Heart left ventricle (tissue), 16 donors: ENCODE data around the gene SLC35G2. TPM values are rescaled to one million over a fixed set of nuclear protein-coding genes. Genes with fewer than 3 reads are reported as not detected.

Experiments used
- ATAC-seq, 4 donors: fragments of 200-7000 bp; cut with Tn5 transposase; one replicate each; pipeline ENCODE4 v1.9.1; 2020 to 2022; ENCODE audit warnings: moderate library complexity in 4 of 4, mild to moderate bottlenecking in 3 of 4, moderate number of reproducible peaks in 1 of 4
- DNase-seq, 5 donors: peaks; one replicate each; pipeline ENCODE4 v3.0.0-alpha.2; 2020
- H3K27ac ChIP-seq, 12 donors: fragments of 200-600 bp; sonication (generic) in 4 of 12; one replicate each; pipeline versions ENCODE4 v1.5.0 to v1.8.0; 2016 to 2022; ENCODE audit warnings: mild to moderate bottlenecking in 2 of 12
- H3K27me3 ChIP-seq, 9 donors: fragments of 200-600 bp; sonication (generic) in 2 of 9; one replicate each; pipeline versions ENCODE4 v1.5.1 to v1.8.0; 2016 to 2022; ENCODE audit warnings: mild to moderate bottlenecking in 3 of 9
- H3K36me3 ChIP-seq, 9 donors: fragments of 200-600 bp; sonication (generic) in 2 of 9; one replicate each; pipeline versions ENCODE4 v1.5.0 to v1.8.0; 2018 to 2022; ENCODE audit warnings: mild to moderate bottlenecking in 2 of 9
- H3K4me1 ChIP-seq, 12 donors: fragments of 200-600 bp; sonication (generic) in 4 of 12; one replicate each; pipeline versions ENCODE4 v1.5.0 to v1.8.0; 2016 to 2022; ENCODE audit warnings: mild to moderate bottlenecking in 3 of 12
- H3K4me3 ChIP-seq, 12 donors: fragments of 200-600 bp; sonication (generic) in 4 of 12; one replicate each; pipeline versions ENCODE4 v1.5.0 to v1.8.0; 2017 to 2022; ENCODE audit warnings: mild to moderate bottlenecking in 9 of 12, moderate library complexity in 4 of 12
- H3K9me3 ChIP-seq, 12 donors: fragments of 200-600 bp; sonication (generic) in 4 of 12; one replicate each; pipeline versions ENCODE4 v1.5.0 to v1.8.0; 2016 to 2022; ENCODE audit warnings: mild to moderate bottlenecking in 1 of 12
- POLR2A ChIP-seq, 2 donors: fragments of 450-650 bp; IDR thresholded peaks; one replicate each; pipeline ENCODE4 v1.6.1; 2017; ENCODE audit warnings: antibody characterized with exemption in 2 of 2, mild to moderate bottlenecking in 2 of 2, moderate library complexity in 2 of 2
- WGBS, 4 donors: extraction: QIAGEN DNeasy Blood & Tissue Kit in 2 of 4; methylation state at CpG; one replicate each; pipeline versions ENCODE4 v1.1.5 to v1.1.7; 2013 to 2018; 5-methylcytosine and 5-hydroxymethylcytosine counted together
- intact Hi-C, 10 donors: fragments of 100-400 bp; cut with DNase I; formaldehyde crosslinking; loops; one replicate each; pipeline versions ENCODE4 v1.11.1 to v1.14.2; 2022
- polyA plus RNA-seq, 2 donors: library from polyadenylated mRNA; stranded (reverse); fragments of 200-250 nt; gene quantifications; one replicate each; pipeline ENCODE4 v1.2.3, GENCODE V29; 2013
- total RNA-seq, 9 donors: library from RNA; depleted of rRNA in 2 of 9; stranded (reverse); fragments of >200 nt in 2 of 9; fragmentation: NEBNext Ultra II Directional in 3 of 9; extraction: Animal tissue kit (Norgen Biotek cat#: 25700) in 3 of 9; gene quantifications; one replicate each; pipeline versions ENCODE4 v1.1.0 to v1.2.4, GENCODE V29; 2016 to 2023
- TF ChIP-seq, protein P1 (sequence below), 12 donors: fragments of 200-600 bp; sonication (generic) in 4 of 12; IDR thresholded peaks; one replicate each; pipeline versions ENCODE4 v1.5.0 to v1.8.0; 2018 to 2022; ENCODE audit warnings: antibody characterized with exemption in 12 of 12, mild to moderate bottlenecking in 5 of 12
- donor health status: ischemic (EF 13 %, LVEDD 7.1; RV severe dilation, severe dysfunction).
- donor health status: healthy with polysubstance abuse.
- donor health status: DM: no; HTN: yes; CAD: no.
- donor health status: DM: no; HTN: no; CAD: no.
- donor health status: ischemic (EF 25% LVEDD 6.9; RV normal size, moderate dysfunction).
- donor health status: ischemic (EF 25% LVEDD 5.7; RV mildly dilated, moderate dysfunction).
- donor health status: healthy.
- donor health status: DM: yes; HTN: yes; CAD: no.
- donor health status: ischemic (EF 35%, LVEDD 5.7; RV mildly dilated, moderate dysfunction).
- donor health status: nonischemic (EF 11% LVEDD 7.7; RV severe dilation, severe dysfunction).
- donor health status: DM: yes; HTN: yes; CAD: no.
- donor health status: PGD.
- donor health status: ischemic (EF 29% LVEDD 5.4; RV normal size, mild dysfunction).
- donor health status: nonischemic (EF 23%, LVEDD 6.1; RV moderate dilation, normal function).

Gene SLC35G2
- total and polyA plus RNA-seq, 11 donors: 1.0 to 5.3 (median 3.5) TPM

- intact Hi-C loops: no loop called here
- Histone ChIP-seq H3K27ac (no peak overlapping the region), H3K9me3 (no peaks in the 10 kb centered on the region), H3K4me1 (peaks cover 0 to 22% (median 10%) of the 10 kb centered on the region in 12 donors), H3K27me3 (no peaks in the 10 kb centered on the region), H3K4me3 (no peak overlapping the region), H3K36me3 (no peaks in the 10 kb centered on the region)
- DNase-seq (no peak), ATAC-seq (no peak)
- TF ChIP-seq, protein P1, sequence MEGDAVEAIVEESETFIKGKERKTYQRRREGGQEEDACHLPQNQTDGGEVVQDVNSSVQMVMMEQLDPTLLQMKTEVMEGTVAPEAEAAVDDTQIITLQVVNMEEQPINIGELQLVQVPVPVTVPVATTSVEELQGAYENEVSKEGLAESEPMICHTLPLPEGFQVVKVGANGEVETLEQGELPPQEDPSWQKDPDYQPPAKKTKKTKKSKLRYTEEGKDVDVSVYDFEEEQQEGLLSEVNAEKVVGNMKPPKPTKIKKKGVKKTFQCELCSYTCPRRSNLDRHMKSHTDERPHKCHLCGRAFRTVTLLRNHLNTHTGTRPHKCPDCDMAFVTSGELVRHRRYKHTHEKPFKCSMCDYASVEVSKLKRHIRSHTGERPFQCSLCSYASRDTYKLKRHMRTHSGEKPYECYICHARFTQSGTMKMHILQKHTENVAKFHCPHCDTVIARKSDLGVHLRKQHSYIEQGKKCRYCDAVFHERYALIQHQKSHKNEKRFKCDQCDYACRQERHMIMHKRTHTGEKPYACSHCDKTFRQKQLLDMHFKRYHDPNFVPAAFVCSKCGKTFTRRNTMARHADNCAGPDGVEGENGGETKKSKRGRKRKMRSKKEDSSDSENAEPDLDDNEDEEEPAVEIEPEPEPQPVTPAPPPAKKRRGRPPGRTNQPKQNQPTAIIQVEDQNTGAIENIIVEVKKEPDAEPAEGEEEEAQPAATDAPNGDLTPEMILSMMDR (IDR thresholded peaks at IDR 0.05): no peak
- TF ChIP-seq POLR2A (IDR thresholded peaks at IDR 0.05): no peak
- WGBS, 4 donors: 81 to 86% (median 83%) methylated on average over 5 of the region's 5 CpGs
Measured at GRCh38 chr3:136783708-136784191, 35.2 kb upstream of the SLC35G2 start.

DNA sequence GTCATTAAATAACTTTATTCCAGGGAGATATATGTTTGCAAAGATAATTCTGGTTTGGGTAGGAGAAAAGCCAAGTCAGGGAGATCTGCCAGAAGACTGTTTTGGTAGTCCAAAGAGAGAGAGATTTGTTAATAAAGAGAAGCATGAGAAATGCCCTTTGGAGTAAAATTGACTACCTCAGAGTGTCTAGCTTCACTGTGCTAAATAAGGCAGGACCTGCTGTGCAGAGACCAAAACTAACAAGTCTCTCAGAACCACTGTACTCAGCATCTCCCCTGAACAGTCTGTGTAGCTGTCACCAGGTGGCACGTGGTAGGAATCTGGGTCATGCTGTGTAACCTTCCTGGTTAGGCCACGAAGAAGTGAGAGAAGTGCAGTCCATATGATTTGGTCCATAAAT, 31.6 kb upstream of the SLC35G2 start:
- TF ChIP-seq, protein P1 (IDR thresholded peaks at IDR 0.05): no peak
- TF ChIP-seq POLR2A (IDR thresholded peaks at IDR 0.05): no peak
- H3K4me3 ChIP-seq: peak overlapping the region in 1 of 12 donors; percentile 27

DNA sequence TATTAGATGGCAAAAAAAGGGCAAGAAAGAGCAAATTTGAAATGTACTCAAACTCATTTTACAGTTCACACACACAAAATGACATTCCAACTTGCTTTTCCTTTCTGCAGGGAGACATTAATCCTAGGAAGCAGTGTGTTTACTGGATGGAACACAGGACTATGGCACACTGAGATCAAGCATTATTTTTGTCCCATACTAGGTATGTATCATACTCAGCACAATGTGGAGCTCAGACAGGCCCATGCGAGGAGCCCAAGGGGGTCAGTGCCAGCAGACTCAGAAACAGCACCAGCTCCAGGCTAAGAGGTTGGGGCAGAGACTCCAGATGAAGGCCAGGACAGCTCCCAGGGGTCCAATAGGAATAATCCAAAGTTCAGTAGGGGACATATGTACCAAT, 30.8 kb upstream of the SLC35G2 start:
- DNase-seq (no peak), ATAC-seq (no peak)
- 91 to 97% (median 95%) methylated on average over 1 of the region's 1 CpG for WGBS, 4 donors
- no peak overlapping the region for H3K4me3 ChIP-seq
- H3K36me3 ChIP-seq: no peaks in the 10 kb centered on the region
- H3K9me3 ChIP-seq: no peaks in the 10 kb centered on the region
- intact Hi-C loops: no loop called here
- H3K27me3 ChIP-seq: no peaks in the 10 kb centered on the region
- peaks cover 0 to 22% (median 10%) of the 10 kb centered on the region in 12 donors for H3K4me1 ChIP-seq
- TF ChIP-seq, protein P1 (IDR thresholded peaks at IDR 0.05): no peak
- no peak for TF ChIP-seq POLR2A (IDR thresholded peaks at IDR 0.05)
- no peak overlapping the region for H3K27ac ChIP-seq

More for the DNA sequence above, 31.6 kb upstream of the SLC35G2 start:
- no peaks in the 10 kb centered on the region for H3K27me3 ChIP-seq
- intact Hi-C loops: no loop called here
- no peaks in the 10 kb centered on the region for H3K36me3 ChIP-seq
- H3K27ac ChIP-seq: peak overlapping the region in 10 of 12 donors; percentile 4 to 70 (median 54)
- peak in 1 of 5 donors; percentile 41 for DNase-seq
- peaks cover 0 to 22% (median 10%) of the 10 kb centered on the region in 12 donors for H3K4me1 ChIP-seq
- WGBS, 4 donors: 14 to 37% (median 24%) methylated on average over 2 of the region's 2 CpGs
- ATAC-seq: peak; percentile 50 to 76 (median 70)
- H3K9me3 ChIP-seq: no peaks in the 10 kb centered on the region

DNA sequence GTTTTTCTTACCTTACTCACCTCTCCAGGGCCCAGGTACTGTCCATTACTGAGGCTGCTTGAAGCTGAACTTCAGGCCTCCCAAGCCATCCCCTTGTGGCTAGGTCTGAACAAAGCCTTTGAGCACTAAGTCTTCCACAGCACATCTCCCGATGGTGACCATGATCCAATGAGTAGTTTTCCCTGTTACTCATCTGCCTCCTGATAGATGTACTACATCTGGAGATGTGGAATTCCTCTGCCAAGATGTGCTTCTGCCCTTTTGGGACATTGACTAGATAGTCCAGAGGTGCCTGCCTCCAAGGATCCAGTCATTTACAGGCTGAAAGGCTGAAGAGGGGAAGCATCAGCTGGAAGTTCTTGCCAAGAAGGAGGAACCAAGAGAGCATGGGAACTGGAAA, 28.9 kb upstream of the SLC35G2 start:
- ATAC-seq (no peak), DNase-seq (no peak)
- WGBS, 4 donors: 70 to 91% (median 84%) methylated on average over 1 of the region's 1 CpG
- Histone ChIP-seq H3K27ac (no peak overlapping the region), H3K4me1 (peaks cover 0 to 22% (median 10%) of the 10 kb centered on the region in 12 donors), H3K36me3 (no peaks in the 10 kb centered on the region), H3K27me3 (no peaks in the 10 kb centered on the region), H3K9me3 (no peaks in the 10 kb centered on the region), H3K4me3 (no peak overlapping the region)
- TF ChIP-seq, protein P1 (IDR thresholded peaks at IDR 0.05): no peak
- TF ChIP-seq POLR2A (IDR thresholded peaks at IDR 0.05): no peak
- intact Hi-C loops: no loop called here
